Adipocyte (in vitro differentiated cells): ENCODE data around the gene AMFR.

Source experiments
- DNase-seq: peaks from one replicate; pipeline ENCODE4 v3.0.0-alpha.2; 2015; ENCODE audit warnings: low read depth
- H3K27me3 ChIP-seq: replicated peaks from 2 replicates; pipeline ENCODE4 v1.7.0; 2013; ENCODE audit warnings: mild to moderate bottlenecking, low read length, moderate library complexity; ENCODE audit not compliant: control insufficient read depth, insufficient read depth
- H3K36me3 ChIP-seq: 2 replicates; pipeline ENCODE4 v1.7.0; 2013; ENCODE audit warnings: low read length, mild to moderate bottlenecking, moderate library complexity; ENCODE audit not compliant: control insufficient read depth, insufficient read depth, severe bottlenecking
- H3K4me1 ChIP-seq: 2 replicates; pipeline ENCODE4 v1.7.0; 2013; ENCODE audit warnings: mild to moderate bottlenecking, low read length, moderate library complexity; ENCODE audit not compliant: control insufficient read depth, insufficient read depth
- H3K4me3 ChIP-seq: 2 replicates; pipeline ENCODE4 v1.7.0; 2013; ENCODE audit warnings: mild to moderate bottlenecking, low read length, moderate library complexity
- H3K9ac ChIP-seq: 2 replicates; pipeline ENCODE4 v1.7.0; 2013; ENCODE audit warnings: mild to moderate bottlenecking, low read length, moderate library complexity
- H3K9me3 ChIP-seq: 2 replicates; pipeline ENCODE4 v1.7.0; 2013; ENCODE audit warnings: mild to moderate bottlenecking, low read length, moderate library complexity; ENCODE audit not compliant: control insufficient read depth

Gene AMFR

DNA sequence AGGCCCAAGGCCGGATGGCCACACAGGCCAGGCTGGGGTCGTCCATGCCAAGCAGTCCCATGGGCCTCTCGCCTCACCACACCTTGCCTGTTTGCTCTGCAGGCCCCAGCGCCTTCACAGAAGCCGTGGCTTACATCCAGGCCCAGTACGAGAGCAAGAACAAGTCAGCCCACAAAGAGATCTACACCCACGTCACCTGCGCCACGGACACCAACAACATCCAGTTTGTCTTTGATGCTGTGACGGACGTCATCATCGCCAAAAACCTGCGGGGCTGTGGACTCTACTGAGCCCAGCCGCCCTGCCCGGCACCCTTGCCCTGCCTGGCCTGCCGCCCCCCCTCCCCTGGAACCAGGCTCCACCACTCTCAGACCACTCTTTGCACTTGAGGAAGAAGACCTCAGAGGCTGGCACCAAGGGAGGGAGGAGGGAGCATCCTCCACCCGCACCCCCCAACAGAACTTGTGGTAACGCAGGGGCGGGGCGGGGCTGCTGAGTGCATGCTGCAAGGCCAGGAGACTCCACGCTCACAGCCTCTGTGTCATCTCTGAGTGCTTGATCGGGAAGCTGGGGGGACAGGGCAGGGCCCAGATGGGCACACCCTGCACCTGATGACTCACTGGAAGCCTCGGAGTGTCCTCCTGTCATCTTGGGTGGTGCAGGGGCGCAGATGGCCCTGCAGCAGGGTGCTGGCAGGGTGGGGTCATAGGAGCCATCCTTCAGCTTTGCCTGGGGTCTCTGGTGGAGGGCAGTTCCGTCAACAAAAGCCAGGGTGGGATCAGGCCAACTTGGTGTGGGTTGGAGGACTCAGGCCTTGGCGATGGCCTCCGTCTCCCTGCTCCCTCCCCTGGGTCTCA lies 81.5 kb downstream of the AMFR start:
- Histone ChIP-seq H3K4me1 (peaks cover 5% of the 10 kb centered on the region), H3K4me3 (no peak overlapping the region), H3K36me3 (no peaks in the 10 kb centered on the region), H3K9me3 (no peaks in the 10 kb centered on the region), H3K27me3 (peaks cover 7% of the 10 kb centered on the region), H3K9ac (no peak overlapping the region)
- no peak for DNase-seq

DNA sequence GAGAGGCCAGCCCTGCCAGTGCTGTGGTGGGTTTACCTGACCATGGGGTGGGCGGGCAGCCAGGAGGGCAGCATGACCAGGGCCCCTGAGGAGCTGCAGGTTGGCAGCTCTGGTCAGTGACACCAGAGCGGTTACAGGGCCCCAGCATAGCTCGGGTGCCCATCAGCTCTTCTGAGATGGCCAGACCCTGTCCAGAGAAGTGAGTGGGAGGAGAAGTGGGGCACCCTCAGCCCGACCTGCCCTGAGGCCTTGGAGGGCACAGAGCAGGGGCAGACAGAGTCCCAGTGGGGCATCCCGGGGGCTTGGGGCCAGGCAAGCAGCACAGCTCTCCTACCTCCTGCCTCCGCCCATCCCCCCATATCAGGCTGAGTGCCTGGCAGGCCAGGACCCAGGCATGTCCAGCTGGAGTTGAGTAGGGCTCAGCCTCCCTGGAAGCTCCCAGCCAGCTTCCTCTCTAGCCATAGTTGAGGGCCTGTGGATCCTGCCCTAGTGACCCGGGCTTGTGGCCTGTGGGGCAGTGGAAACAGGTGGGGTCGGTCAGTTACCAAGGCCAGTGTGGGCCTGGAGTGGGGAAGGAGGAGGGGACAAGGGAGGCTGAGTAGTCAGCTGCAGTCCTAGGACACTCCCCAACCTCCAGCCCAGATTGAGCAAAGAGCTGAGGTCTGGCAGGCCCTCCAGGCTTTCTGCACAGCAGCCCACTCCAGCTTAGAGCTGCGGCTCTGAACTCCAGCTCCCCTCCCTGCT lies 83.5 kb downstream of the AMFR start:
- H3K4me1 ChIP-seq: peaks cover 5% of the 10 kb centered on the region
- no peaks in the 10 kb centered on the region for H3K36me3 ChIP-seq
- DNase-seq: no peak

DNA sequence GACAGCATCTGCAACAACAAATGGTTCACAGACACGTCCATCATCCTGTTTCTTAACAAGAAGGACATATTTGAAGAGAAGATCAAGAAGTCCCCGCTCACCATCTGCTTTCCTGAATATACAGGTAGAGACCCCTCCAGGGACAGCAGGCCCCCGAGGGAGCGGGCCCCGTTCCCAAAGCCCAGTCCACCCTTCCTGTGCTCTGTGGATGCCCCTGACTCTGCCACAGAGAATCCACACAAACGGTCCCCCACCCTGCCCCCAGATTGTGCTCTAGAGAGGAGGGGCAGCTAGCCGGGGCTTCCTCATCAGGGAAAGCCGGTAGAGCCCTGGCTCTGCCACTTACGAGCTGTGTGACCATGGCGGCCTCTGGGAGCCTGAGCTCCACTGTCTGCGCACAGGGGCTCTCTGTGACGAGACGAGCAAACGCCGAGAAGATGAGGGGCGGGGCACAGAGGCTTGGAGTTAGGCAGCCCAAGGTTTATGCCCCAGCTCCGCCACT lies 84.4 kb downstream of the AMFR start:
- H3K4me1 ChIP-seq: peaks cover 5% of the 10 kb centered on the region
- no peak overlapping the region for H3K4me3 ChIP-seq
- H3K9ac ChIP-seq: no peak overlapping the region
- no peaks in the 10 kb centered on the region for H3K36me3 ChIP-seq
- no peak for DNase-seq
- no peaks in the 10 kb centered on the region for H3K9me3 ChIP-seq
- peaks cover 9% of the 10 kb centered on the region for H3K27me3 ChIP-seq

More for the DNA sequence above, 83.5 kb downstream of the AMFR start:
- Histone ChIP-seq H3K9ac (no peak overlapping the region), H3K9me3 (no peaks in the 10 kb centered on the region), H3K27me3 (peaks cover 6% of the 10 kb centered on the region), H3K4me3 (no peak overlapping the region)

DNA sequence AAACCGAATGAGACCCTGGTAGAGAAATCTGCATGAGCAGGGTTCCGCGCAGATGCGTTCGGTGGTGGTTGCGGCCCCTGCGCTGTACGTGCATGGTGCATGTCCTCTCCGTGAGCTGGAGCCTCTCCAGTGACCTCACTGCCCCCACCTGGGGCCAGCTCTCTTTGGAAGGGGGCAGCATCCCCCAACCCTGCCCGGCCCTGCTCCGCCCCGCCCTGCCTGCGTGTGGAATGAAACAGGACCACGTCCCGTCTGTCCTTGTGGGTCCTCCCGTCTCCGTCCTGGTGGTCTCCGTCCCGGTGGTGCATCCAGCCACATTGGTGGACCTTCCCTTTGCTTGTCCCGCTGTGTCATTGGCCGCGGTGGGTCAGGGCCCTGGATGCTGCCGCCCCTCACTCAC lies 84.9 kb downstream of the AMFR start:
- peaks cover 5% of the 10 kb centered on the region for H3K4me1 ChIP-seq
- H3K4me3 ChIP-seq: no peak overlapping the region
- no peaks in the 10 kb centered on the region for H3K36me3 ChIP-seq
- no peak overlapping the region for H3K9ac ChIP-seq
- DNase-seq: no peak
- peaks cover 9% of the 10 kb centered on the region for H3K27me3 ChIP-seq
- H3K9me3 ChIP-seq: no peaks in the 10 kb centered on the region

DNA sequence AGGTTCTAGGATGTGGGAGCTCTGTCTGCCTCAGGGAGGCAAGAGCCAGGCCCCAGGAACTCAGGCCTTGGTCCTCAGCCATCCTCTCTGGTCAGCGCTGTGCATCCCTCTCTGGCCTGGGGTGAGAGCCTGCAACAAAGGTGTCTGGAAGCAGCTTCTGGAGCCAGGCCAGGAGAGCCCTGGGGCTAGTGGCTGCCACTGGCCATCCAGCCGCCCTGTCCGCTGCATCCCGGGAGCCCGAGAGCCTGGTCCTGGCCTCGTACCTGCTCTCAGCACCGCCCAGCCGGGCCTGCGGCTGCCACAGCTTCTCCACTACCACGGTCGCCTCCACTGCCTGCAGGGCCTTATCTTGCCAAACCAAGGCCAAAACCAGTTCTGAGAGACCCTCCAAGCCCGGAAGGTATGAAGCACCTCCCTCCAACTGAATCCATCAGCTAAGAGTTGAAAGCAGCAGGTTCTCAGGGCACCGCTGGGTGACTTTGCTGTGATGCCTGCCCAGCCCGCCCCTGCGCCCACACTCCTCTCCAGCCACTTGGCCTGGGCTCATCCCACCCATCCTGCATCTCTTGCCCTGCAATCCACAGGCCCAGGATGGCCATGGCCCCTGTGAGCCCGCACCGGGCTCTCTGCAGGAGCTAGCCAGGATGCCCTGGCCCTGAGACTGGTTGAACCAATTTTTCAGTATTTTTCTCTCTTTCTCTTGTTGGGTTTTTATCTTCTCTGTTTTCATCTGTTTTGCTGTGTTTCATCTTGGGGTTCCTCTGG lies 85.7 kb downstream of the AMFR start:
- Histone ChIP-seq H3K9me3 (no peaks in the 10 kb centered on the region), H3K4me1 (peaks cover 5% of the 10 kb centered on the region), H3K4me3 (no peak overlapping the region), H3K9ac (no peak overlapping the region), H3K36me3 (no peaks in the 10 kb centered on the region), H3K27me3 (peaks cover 9% of the 10 kb centered on the region)
- DNase-seq: no peak

DNA sequence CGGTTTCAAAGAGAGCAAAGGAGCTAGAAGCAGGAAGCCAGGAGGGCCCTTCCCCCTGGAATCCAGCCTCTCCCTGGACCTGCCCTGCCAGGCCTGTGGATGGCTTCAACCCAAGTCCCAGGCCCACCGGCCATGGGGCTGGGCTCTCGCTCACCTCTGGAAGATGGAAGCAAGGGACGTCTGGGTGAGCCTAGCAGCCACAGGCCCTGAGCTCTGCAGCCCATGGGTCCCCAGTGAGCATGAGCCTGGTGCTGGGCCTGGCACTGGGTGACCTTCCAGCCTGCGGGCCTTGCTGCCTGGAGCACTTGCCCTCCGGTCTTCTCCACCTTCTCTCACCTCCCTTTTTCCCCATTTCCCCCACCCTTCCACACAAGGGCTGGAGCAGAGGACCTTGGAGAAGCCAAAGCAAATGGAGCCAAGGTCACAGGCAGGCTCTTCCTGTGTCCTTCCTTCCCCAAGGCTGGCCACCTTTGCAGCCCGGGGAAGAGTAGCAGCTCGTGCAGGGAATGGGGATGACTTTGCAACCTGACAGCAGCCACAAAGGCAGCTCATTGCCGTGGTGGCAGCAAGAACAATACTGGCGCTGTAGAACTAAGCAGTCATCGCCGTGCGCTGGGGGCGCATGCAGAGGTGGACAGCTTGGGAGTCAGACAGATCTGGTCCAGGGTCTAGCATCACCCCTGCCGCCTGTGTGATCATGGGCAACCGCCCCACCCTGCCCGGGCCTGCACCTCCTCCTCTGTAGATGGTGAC lies 86.6 kb downstream of the AMFR start:
- peaks cover 5% of the 10 kb centered on the region for H3K4me1 ChIP-seq
- no peak overlapping the region for H3K4me3 ChIP-seq
- no peak for DNase-seq
- H3K9me3 ChIP-seq: no peaks in the 10 kb centered on the region
- no peak overlapping the region for H3K9ac ChIP-seq
- H3K27me3 ChIP-seq: peaks cover 9% of the 10 kb centered on the region
- H3K36me3 ChIP-seq: no peaks in the 10 kb centered on the region

DNA sequence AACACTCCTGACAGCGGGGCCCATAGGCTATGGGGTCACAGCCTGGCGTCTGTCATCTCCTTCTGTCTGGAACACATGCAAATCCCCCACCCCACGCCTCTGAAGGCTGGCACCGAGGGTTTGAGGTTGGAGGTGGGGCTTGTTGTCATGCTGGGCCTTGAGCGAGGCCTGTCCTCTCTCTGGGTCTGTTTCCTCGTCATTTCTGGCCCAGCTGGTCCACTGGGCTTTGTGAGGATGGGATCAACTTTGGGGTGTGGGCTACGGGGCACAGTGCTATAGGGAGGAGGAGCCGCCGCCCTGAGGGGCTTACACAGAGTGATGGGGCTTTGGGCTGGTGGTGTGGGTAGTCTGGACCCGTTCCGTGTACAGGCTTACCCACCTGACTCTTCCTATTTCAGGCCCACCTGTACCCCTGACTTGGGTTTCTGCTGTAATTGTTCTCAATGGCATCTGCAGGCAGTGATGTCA lies 87.5 kb downstream of the AMFR start:
- Histone ChIP-seq H3K9ac (no peak overlapping the region), H3K36me3 (no peaks in the 10 kb centered on the region), H3K27me3 (peaks cover 9% of the 10 kb centered on the region), H3K4me3 (no peak overlapping the region), H3K9me3 (no peaks in the 10 kb centered on the region), H3K4me1 (peaks cover 5% of the 10 kb centered on the region)
- no peak for DNase-seq

DNA sequence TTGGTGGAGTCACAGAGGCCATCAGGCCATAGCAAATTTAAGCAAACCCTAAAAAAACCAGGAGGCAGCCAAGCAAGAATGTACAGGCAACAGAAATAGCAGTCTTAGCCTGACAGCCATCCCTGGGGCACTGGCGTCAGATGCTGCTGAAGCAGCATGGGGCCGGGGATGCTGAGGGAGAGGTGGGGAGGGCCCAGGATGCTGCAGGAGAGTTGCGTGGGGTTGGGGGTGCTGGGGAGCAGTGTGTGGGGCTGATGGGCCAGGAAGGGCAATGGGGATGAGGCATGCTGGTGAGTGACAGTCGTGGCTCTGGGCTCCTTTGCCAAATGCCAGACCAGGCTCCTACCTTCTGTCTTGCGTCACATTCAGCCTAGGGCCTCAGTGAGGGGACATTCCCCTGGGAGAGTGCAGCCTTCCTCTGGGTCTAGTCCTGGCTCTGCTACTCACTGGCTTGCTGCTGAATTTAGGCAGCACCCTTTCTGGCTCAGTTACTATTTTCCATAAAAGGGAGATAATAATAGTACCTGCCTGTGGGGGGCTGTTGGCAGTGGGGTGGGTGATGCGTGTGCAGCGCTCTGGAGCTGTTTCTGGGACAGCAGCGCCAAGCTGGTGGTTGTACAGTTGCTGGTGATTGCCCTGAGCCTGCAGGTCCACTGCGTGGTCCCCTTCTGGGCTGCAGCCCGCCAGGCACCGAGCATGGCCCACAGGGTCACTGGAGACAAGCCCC lies 88.1 kb downstream of the AMFR start:
- DNase-seq: no peak
- Histone ChIP-seq H3K36me3 (no peaks in the 10 kb centered on the region), H3K4me3 (no peak overlapping the region), H3K4me1 (peaks cover 2% of the 10 kb centered on the region), H3K9me3 (no peaks in the 10 kb centered on the region), H3K9ac (no peak overlapping the region), H3K27me3 (peaks cover 9% of the 10 kb centered on the region)

DNA sequence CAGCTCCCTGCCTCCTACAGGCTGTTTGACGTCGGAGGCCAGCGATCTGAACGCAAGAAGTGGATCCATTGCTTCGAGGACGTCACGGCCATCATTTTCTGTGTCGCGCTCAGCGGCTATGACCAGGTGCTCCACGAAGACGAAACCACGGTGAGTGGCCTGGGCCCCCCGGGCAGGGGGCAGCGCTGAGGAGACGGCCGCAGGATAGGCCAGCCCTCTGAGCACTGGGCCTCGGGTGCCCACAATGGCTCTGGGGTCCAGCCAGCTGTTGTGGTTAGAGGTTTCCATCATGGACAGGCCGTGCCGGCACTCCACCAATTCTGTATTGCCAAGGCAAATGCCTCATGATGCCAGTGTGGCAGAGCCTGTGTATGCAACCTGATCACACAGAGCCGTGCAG lies 88.6 kb downstream of the AMFR start:
- no peak overlapping the region for H3K4me3 ChIP-seq
- peaks cover 9% of the 10 kb centered on the region for H3K27me3 ChIP-seq
- H3K4me1 ChIP-seq: no peaks in the 10 kb centered on the region
- H3K9ac ChIP-seq: no peak overlapping the region
- no peaks in the 10 kb centered on the region for H3K9me3 ChIP-seq
- DNase-seq: no peak
- H3K36me3 ChIP-seq: no peaks in the 10 kb centered on the region

DNA sequence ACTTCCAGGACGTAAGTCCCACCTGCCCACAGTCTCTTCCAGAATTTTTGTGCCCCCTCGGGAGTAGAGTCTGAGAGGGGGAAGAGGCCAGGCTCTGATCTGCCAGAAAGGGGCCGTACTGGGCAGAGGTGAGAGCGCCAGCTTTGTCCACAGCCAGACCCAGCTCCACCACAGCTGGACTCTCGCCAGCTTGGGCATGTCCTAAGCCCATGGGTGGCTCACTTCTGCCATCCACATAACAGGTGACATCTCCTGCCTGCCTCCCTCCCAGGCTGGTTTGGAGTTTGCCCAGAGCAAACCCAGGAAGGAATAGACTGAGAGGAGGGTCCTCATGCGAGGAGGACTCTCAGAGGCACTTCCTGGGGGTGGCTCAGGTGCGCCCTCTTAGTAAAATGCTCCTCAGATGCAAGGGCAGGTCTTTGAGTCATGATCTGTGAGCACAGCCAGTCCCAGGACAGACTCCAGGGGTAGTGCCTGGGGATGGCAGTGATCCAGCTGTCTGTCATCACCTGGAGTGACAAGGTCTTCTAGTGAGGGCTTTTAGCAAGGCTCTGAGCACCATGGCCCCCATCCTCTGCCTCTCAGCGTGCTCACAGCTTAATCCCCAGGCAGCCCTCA lies 89.2 kb downstream of the AMFR start:
- peaks cover 9% of the 10 kb centered on the region for H3K27me3 ChIP-seq
- H3K9ac ChIP-seq: no peak overlapping the region
- H3K9me3 ChIP-seq: no peaks in the 10 kb centered on the region
- H3K36me3 ChIP-seq: no peaks in the 10 kb centered on the region
- H3K4me1 ChIP-seq: no peaks in the 10 kb centered on the region
- no peak for DNase-seq
- no peak overlapping the region for H3K4me3 ChIP-seq
